PC-9 (cell line): ENCODE results near the gene TUBG1. TPM values are rescaled to one million over a fixed set of nuclear protein-coding genes. Genes with fewer than 3 reads are reported as not detected.

Source experiments
- Bru-seq: library from RNA; stranded (reverse); fragments of 400-500 nt; gene quantifications from one replicate; lab custom pipeline; 2021; lab: Mats Ljungman, UMichigan
- BruChase-seq, 2 experiments: library from RNA; stranded (reverse); fragments of 400-500 nt; gene quantifications; one replicate each; lab custom pipeline; 2021; lab: Mats Ljungman, UMichigan
- BruUV-seq: library from RNA; stranded (reverse); fragments of 400-500 nt; replicated peaks from 2 replicates; lab custom pipeline; 2021; lab: Mats Ljungman, UMichigan
- CTCF ChIA-PET: fragments of 300-600 bp; sonication (Branson Sonifier 250); formaldehyde crosslinking; loops from one replicate; lab custom pipeline; 2022; ENCODE audit warnings: antibody characterized with exemption; lab: Charles Lee
- POLR2A ChIA-PET: fragments of 300-600 bp; sonication (Branson Sonifier 250); formaldehyde crosslinking; loops from one replicate; lab custom pipeline; 2022; ENCODE audit warnings: antibody characterized with exemption; ENCODE audit not compliant: unreplicated experiment; lab: Charles Lee
- DNase-seq, 2 experiments: peaks; one replicate each; pipeline versions ENCODE4 v3.0.0 to v3.0.0-alpha.2; 2015 to 2022; ENCODE audit warnings: mixed read lengths in 1 of 2
- H2AFZ ChIP-seq: fragments of 200-600 bp; sonication (generic); 2 replicates; pipeline ENCODE4 v1.8.1; 2017; ENCODE audit warnings: antibody characterized with exemption
- H3F3A ChIP-seq: fragments of 200-600 bp; sonication (generic); 2 replicates; pipeline ENCODE4 v1.8.1; 2017; ENCODE audit warnings: antibody characterized with exemption, mild to moderate bottlenecking, low read depth; ENCODE audit not compliant: insufficient read depth
- H3K27ac ChIP-seq: fragments of 200-600 bp; sonication (generic); 2 replicates; pipeline ENCODE4 v1.6.1; 2016; ENCODE audit warnings: mixed run types
- H3K27me3 ChIP-seq: fragments of 200-600 bp; sonication (generic); 2 replicates; pipeline ENCODE4 v1.6.1; 2016; ENCODE audit warnings: low read depth, mixed run types; ENCODE audit not compliant: insufficient read depth
- H3K36me3 ChIP-seq: fragments of 200-600 bp; sonication (generic); 2 replicates; pipeline ENCODE4 v1.6.1; 2016; ENCODE audit warnings: low read depth, mixed run types
- H3K4me1 ChIP-seq: fragments of 200-600 bp; sonication (generic); replicated peaks from 2 replicates; pipeline ENCODE4 v1.6.1; 2016; ENCODE audit warnings: mixed run types; ENCODE audit not compliant: insufficient read depth
- H3K4me2 ChIP-seq: fragments of 200-600 bp; sonication (generic); 2 replicates; pipeline ENCODE4 v1.6.1; 2017; ENCODE audit warnings: mixed run types
- H3K4me3 ChIP-seq: fragments of 200-600 bp; sonication (generic); 2 replicates; pipeline ENCODE4 v1.6.1; 2016; ENCODE audit warnings: mixed run types
- H3K79me2 ChIP-seq: fragments of 200-600 bp; sonication (generic); 2 replicates; pipeline ENCODE4 v1.6.1; 2017; ENCODE audit warnings: low read depth, mixed run types
- H3K9me2 ChIP-seq: fragments of 200-600 bp; sonication (generic); 2 replicates; pipeline ENCODE4 v1.8.1; 2017; ENCODE audit warnings: mild to moderate bottlenecking; ENCODE audit not compliant: insufficient read depth
- H3K9me3 ChIP-seq: fragments of 200-600 bp; sonication (generic); 2 replicates; pipeline ENCODE4 v1.8.1; 2016; ENCODE audit warnings: low read depth; ENCODE audit not compliant: insufficient read depth
- H4K20me1 ChIP-seq: fragments of 200-600 bp; sonication (generic); 2 replicates; pipeline ENCODE4 v1.8.1; 2017; ENCODE audit not compliant: insufficient read depth
- EZH2 ChIP-seq: fragments of 200-600 bp; sonication (generic); IDR thresholded peaks from 2 replicates; pipeline ENCODE4 v1.8.0; 2017; ENCODE audit warnings: antibody characterized with exemption, low read depth
- intact Hi-C: fragments of 100-400 bp; cut with micrococcal nuclease; formaldehyde crosslinking; loops from one replicate; pipeline ENCODE4 v1.10.0; 2022; ENCODE audit not compliant: unreplicated experiment
- long read RNA-seq: library from polyadenylated mRNA; stranded (forward); transcript quantifications from one replicate; pipeline ENCODE4 v2.0.0, GENCODE V29; 2022
- total RNA-seq: library from RNA; stranded (reverse); gene quantifications from 2 replicates; pipeline ENCODE4 v1.2.3, GENCODE V29; 2021
- TF ChIP-seq, protein P1 (sequence below): fragments of 200-600 bp; sonication (generic); conservative IDR thresholded peaks from 2 replicates; pipeline ENCODE4 v1.6.1; 2017; ENCODE audit warnings: mixed run types, antibody characterized with exemption, mild to moderate bottlenecking, moderate library complexity

The TUBG1 gene
- total RNA-seq, result 79.1 and 85.6 TPM in 2 replicates
- Bru-seq, nascent RNA, result percentile 72 among the genes with signal in this experiment
- percentile 66 among the genes with signal in this experiment for BruChase-seq, experiment 1, labeled RNA remaining after a 2-hour chase
- percentile 93 among the genes with signal in this experiment for BruChase-seq, experiment 2, labeled RNA remaining after a 6-hour chase
- long read RNA-seq, transcript TUBG1-201 (11 exons, 1,611 nt), result major isoform, 270 of 294 reads
- long read RNA-seq, partial matches to known transcripts, result 12 of 294 reads
- long read RNA-seq, other reads (novel, unspliced or antisense), result 12 of 294 reads

DNA sequence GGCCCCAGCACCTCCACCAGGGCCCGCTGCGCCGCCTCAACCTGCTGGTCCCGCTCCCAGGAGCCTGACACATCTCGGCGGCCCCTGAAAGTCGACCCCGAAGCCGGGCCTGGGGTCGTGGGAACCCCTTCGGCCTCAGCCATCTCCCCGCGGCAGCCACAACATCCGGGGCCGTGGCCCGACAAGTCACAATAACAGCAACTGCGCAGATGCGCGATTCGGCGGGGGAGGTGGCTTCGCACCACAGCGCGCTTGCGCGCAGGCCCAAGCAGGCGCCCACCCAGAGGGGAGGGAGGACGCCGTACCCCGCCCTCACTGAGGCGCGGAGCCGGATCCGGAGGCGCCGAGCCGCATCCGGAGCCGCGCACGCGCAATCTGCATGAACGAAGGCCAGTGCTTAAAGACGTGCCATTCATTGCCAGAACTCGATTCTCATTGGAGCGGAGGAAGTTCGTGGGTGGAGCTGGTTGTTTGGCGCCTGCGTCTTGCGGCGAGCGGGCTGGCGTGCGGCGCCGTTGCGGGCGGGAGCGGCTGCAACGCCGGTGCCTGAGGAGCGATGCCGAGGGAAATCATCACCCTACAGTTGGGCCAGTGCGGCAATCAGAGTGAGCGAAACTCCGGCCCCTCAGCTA is at the start of gene TUBG1, which contains the start of gene RETREG3:
TSS of gene TUBG1 (plus strand) at position 502 of the 632 bp plus-strand sequence. CDS start at position 557, 55 bp downstream.
TSS of gene RETREG3 (minus strand) at position 193 of the 632 bp plus-strand sequence. CDS start at position 143, 50 bp downstream.
- ChIA-PET POLR2A (interaction anchor here (0.6 to 1.2 kb wide), 4 partner anchors 9 to 556 kb away, joined by 3 to 9 read pairs (median 6); no protein-coding TSS in a partner anchor), CTCF (interaction anchor here (1.0 kb wide), 1 partner anchor 69 kb away, joined by 3 read pairs; no protein-coding TSS in a partner anchor)
- H3K9me2 ChIP-seq, result no peaks in the 10 kb centered on the region
- H3K27ac ChIP-seq, result peak within 1 kb of the TSS; percentile 48
- peaks cover 68% of the 10 kb centered on the region for H3K79me2 ChIP-seq
- peak within 1 kb of the TSS; percentile 100 for H3K4me2 ChIP-seq
- DNase-seq, result peak; percentile 94 to 99
- H2AFZ ChIP-seq, result peak within 1 kb of the TSS; percentile 97
- no peaks in the 10 kb centered on the region for H3K9me3 ChIP-seq
- peaks cover 19% of the 10 kb centered on the region; the same call in 1 of the 2 replicates for H3K36me3 ChIP-seq
- H4K20me1 ChIP-seq, result peaks cover 7% of the 10 kb centered on the region; the same call in 1 of the 2 replicates
- no TSS peak for BruUV-seq
- TF ChIP-seq EZH2, result no peak
- TF ChIP-seq, protein P1, sequence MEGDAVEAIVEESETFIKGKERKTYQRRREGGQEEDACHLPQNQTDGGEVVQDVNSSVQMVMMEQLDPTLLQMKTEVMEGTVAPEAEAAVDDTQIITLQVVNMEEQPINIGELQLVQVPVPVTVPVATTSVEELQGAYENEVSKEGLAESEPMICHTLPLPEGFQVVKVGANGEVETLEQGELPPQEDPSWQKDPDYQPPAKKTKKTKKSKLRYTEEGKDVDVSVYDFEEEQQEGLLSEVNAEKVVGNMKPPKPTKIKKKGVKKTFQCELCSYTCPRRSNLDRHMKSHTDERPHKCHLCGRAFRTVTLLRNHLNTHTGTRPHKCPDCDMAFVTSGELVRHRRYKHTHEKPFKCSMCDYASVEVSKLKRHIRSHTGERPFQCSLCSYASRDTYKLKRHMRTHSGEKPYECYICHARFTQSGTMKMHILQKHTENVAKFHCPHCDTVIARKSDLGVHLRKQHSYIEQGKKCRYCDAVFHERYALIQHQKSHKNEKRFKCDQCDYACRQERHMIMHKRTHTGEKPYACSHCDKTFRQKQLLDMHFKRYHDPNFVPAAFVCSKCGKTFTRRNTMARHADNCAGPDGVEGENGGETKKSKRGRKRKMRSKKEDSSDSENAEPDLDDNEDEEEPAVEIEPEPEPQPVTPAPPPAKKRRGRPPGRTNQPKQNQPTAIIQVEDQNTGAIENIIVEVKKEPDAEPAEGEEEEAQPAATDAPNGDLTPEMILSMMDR, result peak; percentile 44; the same call in 1 of the 2 replicates
- peak within 1 kb of the TSS; percentile 99 for H3K4me3 ChIP-seq
- H3F3A ChIP-seq, result peaks cover 11% of the 10 kb centered on the region
- intact Hi-C loops, result loop anchor here (1.0 kb wide), 1 partner anchor 68 kb away; no protein-coding TSS in a partner anchor
- no peaks in the 10 kb centered on the region for H3K27me3 ChIP-seq
- H3K4me1 ChIP-seq, result peaks cover 13% of the 10 kb centered on the region

GRCh38 chr17:42560246-42560645 is 49.2 kb upstream of the TUBG1 start:
- Histone ChIP-seq H3K4me3 (no peak overlapping the region), H3K4me2 (no peak overlapping the region), H4K20me1 (no peaks in the 10 kb centered on the region), H3K27me3 (no peaks in the 10 kb centered on the region), H3K79me2 (peaks cover 44% of the 10 kb centered on the region), H3K27ac (no peak overlapping the region), H3K36me3 (peaks cover 7% of the 10 kb centered on the region), H3K9me3 (no peaks in the 10 kb centered on the region), H3F3A (peaks cover 50% of the 10 kb centered on the region), H3K4me1 (peaks cover 22% of the 10 kb centered on the region), H2AFZ (no peak overlapping the region), H3K9me2 (no peaks in the 10 kb centered on the region)
- ChIA-PET POLR2A (interaction anchor here (0.7 kb wide), 1 partner anchor 581 kb away, joined by 3 read pairs; no protein-coding TSS in a partner anchor), CTCF (interaction anchor here (0.6 kb wide), 1 partner anchor 30 kb away, joined by 6 read pairs; no protein-coding TSS in a partner anchor)
- TF ChIP-seq, protein P1, result no peak
- TF ChIP-seq EZH2, result no peak
- intact Hi-C loops, result no loop called here
- no TSS peak for BruUV-seq
- no peak for DNase-seq

- peak within 1 kb of the TSS; percentile 90 for H2AFZ ChIP-seq
- POLR2A ChIA-PET, result no interaction called here
Measured at GRCh38 chr17:42561897-42562387, 47.5 kb upstream of the TUBG1 start, which contains the start of gene COASY. TSS of gene COASY (plus strand) at chr17:42562148. CDS start at chr17:42562623, 475 bp downstream.

More at GRCh38 chr17:42561897-42562387, 47.5 kb upstream of the TUBG1 start, which contains the start of gene COASY:
- intact Hi-C loops, result loop anchor here (2.0 kb wide), 1 partner anchor 25 kb away; the partner anchor contains the start of gene NAGLU
- H3K36me3 ChIP-seq, result peaks cover 15% of the 10 kb centered on the region
- CTCF ChIA-PET, result no interaction called here
- H4K20me1 ChIP-seq, result no peaks in the 10 kb centered on the region
- H3K27ac ChIP-seq, result peak within 1 kb of the TSS; percentile 81
- peaks cover 64% of the 10 kb centered on the region for H3F3A ChIP-seq
- no peaks in the 10 kb centered on the region for H3K9me2 ChIP-seq
- no peak for TF ChIP-seq EZH2
- peaks cover 39% of the 10 kb centered on the region for H3K79me2 ChIP-seq
- peaks cover 28% of the 10 kb centered on the region for H3K4me1 ChIP-seq
- H3K4me2 ChIP-seq, result peak within 1 kb of the TSS; percentile 99
- BruUV-seq, result no TSS peak
- no peaks in the 10 kb centered on the region for H3K9me3 ChIP-seq
- peak; percentile 88 to 90 for DNase-seq
- peak within 1 kb of the TSS; percentile 81 for H3K4me3 ChIP-seq
- H3K27me3 ChIP-seq, result no peaks in the 10 kb centered on the region
